HAP-1 (cell line): Measurements from ENCODE around the gene CCDC60.

Experiments used
- DNase-seq, 2 experiments: peaks; one replicate each; pipeline ENCODE4 v3.0.0-alpha.2; 2016 to 2020; ENCODE audit warnings: low spot score in 2 of 2
- H3K27me3 ChIP-seq: fragments of 250-450 bp; sonication (Bioruptor Pico); 2 replicates; pipeline ENCODE4 v1.5.1; 2020; ENCODE audit warnings: low read depth, mild to moderate bottlenecking, moderate library complexity
- H3K36me3 ChIP-seq: fragments of 250-450 bp; sonication (Bioruptor Pico); replicated peaks from 2 replicates; pipeline ENCODE4 v1.5.1; 2020; ENCODE audit warnings: mild to moderate bottlenecking
- H3K4me1 ChIP-seq: fragments of 250-450 bp; sonication (Bioruptor Pico); 2 replicates; pipeline ENCODE4 v1.5.1; 2020; ENCODE audit warnings: mild to moderate bottlenecking
- H3K4me3 ChIP-seq: fragments of 250-450 bp; sonication (Bioruptor Pico); 2 replicates; pipeline ENCODE4 v1.5.1; 2020; ENCODE audit warnings: mild to moderate bottlenecking, moderate library complexity
- H3K9me3 ChIP-seq: fragments of 250-450 bp; sonication (Bioruptor Pico); 2 replicates; pipeline ENCODE4 v1.5.1; 2020; ENCODE audit warnings: mild to moderate bottlenecking, moderate library complexity
- in situ Hi-C: fragments of 300-500 bp; cut with MboI; formaldehyde crosslinking; loops from 3 replicates; pipeline ENCODE4 v1.14.3; 2020; ENCODE audit warnings: low sequenced_read_pairs, inconsistent platforms, mixed read lengths

CCDC60 gene

DNA sequence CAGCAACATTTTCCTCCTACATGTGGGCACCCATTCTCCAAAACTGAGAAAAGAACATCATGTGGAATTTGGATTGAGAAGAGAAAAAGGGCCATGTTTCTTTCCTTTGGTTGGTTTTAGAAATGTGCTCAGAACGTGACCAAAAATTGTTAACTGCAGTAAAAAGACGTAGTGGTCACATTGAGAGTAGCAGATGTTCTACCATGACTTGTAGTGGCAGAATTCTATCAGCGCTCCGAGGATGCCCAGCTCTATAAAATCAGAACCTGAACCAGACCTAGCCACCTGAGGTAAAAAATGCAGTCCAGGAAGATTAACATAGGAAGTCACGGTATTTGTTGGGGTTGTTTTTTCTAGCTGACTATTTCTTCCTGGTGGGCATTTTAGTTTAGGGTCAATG, 157.3 kb downstream of the CCDC60 start:
- H3K4me1 ChIP-seq, result no peaks in the 10 kb centered on the region
- in situ Hi-C loops, result no loop called here
- no peak overlapping the region for H3K4me3 ChIP-seq
- no peaks in the 10 kb centered on the region for H3K36me3 ChIP-seq
- H3K27me3 ChIP-seq, result peaks cover 3% of the 10 kb centered on the region; the same call in 1 of the 2 replicates
- no peaks in the 10 kb centered on the region for H3K9me3 ChIP-seq
- DNase-seq, result no peak

DNA sequence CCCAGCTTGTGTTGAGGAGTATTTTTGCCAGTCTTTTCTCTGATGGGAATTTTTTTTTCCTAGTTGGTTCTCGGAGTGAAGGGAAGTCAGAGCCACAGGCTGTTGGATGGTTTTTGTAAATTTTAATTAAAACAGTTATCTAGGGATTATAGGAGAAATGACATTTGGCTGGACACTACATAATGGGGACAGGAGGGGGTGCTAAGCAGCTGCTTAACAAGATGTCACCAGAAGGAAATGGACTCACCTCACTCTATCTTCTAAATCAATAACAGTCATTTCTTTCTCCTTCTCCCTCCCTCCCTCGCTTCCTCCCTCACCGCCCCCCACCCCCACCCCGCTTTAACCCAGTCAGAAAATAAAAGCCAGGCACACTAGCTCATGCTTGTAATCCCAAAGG, 165.7 kb downstream of the CCDC60 start:
- Histone ChIP-seq H3K9me3 (no peaks in the 10 kb centered on the region), H3K4me3 (no peak overlapping the region), H3K36me3 (no peaks in the 10 kb centered on the region), H3K27me3 (peaks cover 8% of the 10 kb centered on the region; the same call in 1 of the 2 replicates), H3K4me1 (no peaks in the 10 kb centered on the region)
- in situ Hi-C loops, result no loop called here
- no peak for DNase-seq

DNA sequence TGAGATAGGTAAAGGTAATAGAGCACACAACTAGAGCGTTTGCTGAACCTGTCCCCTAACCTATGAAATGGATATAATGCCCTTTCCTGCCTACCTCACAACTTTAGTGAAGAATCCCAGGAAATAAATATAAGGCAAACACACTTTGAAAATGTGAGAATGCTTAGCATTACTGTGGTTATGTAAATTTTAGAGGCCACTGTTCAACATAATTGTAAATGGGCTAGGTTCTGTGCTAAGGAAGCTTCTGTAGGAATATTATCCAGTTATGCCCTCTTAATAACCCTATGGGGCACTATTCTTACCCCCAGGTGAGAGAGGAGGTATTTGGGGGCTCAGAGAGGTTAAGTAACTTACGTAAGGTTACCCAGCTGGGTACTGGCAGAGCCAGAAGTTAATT, 166.5 kb downstream of the CCDC60 start:
- Histone ChIP-seq H3K9me3 (no peaks in the 10 kb centered on the region), H3K27me3 (peaks cover 8% of the 10 kb centered on the region; the same call in 1 of the 2 replicates), H3K4me1 (no peaks in the 10 kb centered on the region), H3K36me3 (no peaks in the 10 kb centered on the region), H3K4me3 (no peak overlapping the region)
- in situ Hi-C loops, result no loop called here
- no peak for DNase-seq

DNA sequence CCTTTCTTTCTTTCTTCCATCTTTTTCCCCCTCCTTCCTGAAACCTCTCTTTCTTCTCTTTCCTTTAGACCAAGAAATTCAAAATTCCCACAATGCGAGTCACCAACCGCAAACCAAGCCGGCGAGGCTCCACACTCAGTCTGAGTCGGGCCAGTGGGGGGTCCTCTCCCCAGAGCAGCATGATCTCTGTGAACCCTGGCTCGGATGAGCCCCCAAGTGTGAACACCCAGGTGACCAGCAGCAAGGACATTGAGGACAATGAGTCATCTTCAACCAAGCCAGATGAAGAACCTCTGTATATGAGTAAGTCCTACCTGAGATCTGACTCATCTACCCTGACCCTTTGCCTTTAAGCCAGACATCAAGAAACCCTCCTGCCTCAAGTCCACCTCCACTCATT, 170.5 kb downstream of the CCDC60 start:
- in situ Hi-C loops, result no loop called here
- H3K4me3 ChIP-seq, result no peak overlapping the region
- no peaks in the 10 kb centered on the region for H3K4me1 ChIP-seq
- no peaks in the 10 kb centered on the region for H3K36me3 ChIP-seq
- no peaks in the 10 kb centered on the region for H3K27me3 ChIP-seq
- no peak for DNase-seq
- no peaks in the 10 kb centered on the region for H3K9me3 ChIP-seq

DNA sequence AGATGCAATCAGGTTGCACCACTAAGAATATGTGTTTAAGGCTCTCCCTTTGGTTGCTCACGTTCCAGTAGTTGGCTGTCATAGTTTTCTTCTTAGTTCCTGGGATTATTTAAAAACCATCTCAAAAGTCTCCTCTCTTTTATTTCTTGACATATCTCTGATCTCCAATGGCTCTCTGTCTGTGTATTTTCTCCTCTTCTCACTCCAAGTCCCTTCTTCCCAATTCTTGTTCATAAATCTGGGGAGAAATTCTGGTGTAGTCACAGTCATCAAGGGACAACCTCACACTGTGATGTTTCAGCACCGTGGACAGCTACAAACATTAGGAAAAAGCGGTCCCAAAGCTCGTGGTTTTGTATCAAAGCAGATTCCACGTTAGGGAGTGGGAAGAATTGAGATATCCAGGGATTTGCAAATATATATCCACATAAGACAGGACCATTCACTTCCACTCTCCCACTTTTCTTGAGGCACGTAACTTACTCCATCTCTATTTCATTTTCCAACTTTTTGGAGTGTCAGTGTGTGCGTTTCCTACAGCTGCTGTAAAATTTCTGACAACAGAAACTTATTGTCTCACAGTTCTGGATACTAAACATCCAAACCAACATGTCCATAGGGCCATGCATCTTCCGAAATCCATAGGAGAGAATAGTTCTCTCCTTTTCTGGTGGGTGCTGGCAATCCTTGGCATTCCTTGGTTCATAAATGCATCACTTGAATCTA, 178.4 kb downstream of the CCDC60 start:
- in situ Hi-C loops, result no loop called here
- DNase-seq, result peak; percentile 5 to 43
- no peaks in the 10 kb centered on the region for H3K4me1 ChIP-seq

DNA sequence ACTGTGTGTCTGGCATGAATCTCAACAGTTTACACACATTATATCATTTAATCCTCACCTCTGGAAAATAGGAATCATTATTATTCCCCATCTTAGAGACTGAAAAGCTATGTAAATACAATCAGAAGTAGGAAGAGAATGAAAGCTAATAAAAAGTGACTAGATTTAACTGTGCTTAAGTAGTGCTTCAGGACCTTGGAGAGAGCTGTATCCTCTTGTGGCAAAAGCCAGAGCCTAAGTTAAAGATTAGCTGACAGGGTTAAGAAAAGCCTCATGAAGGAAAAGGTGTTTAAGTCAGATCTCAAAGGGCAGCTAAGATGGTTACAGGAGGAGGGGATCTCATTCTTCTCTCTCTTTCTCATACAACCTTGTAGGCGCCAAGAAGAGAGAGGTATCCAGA, 193.7 kb downstream of the CCDC60 start:
- no peaks in the 10 kb centered on the region for H3K4me1 ChIP-seq
- H3K9me3 ChIP-seq, result no peaks in the 10 kb centered on the region
- DNase-seq, result no peak
- H3K36me3 ChIP-seq, result no peaks in the 10 kb centered on the region
- no peaks in the 10 kb centered on the region for H3K27me3 ChIP-seq
- no peak overlapping the region for H3K4me3 ChIP-seq
- in situ Hi-C loops, result no loop called here

More for the DNA sequence above, 178.4 kb downstream of the CCDC60 start:
- H3K4me3 ChIP-seq, result no peak overlapping the region
- no peaks in the 10 kb centered on the region for H3K36me3 ChIP-seq
- no peaks in the 10 kb centered on the region for H3K27me3 ChIP-seq
- no peaks in the 10 kb centered on the region for H3K9me3 ChIP-seq

DNA sequence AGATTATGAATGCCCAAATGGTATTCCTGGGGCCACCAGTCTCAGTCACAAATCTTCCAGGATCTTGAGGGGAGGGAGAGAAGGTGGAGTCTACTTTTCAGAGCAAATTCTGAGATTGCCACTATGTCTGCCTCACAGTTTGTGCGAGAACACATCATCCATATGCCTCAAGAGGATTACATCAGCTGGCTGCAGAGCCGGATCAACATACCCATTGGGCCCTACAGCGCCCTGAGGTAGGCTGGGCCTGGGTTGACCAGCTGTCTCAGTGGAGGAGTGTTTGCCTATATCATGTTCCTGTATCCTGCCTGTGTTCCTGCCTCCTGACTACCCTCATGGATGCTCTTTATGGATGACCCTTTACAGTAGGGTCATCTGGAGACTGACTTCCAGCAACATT, 205.9 kb downstream of the CCDC60 start:
- Histone ChIP-seq H3K4me3 (no peak overlapping the region), H3K4me1 (no peaks in the 10 kb centered on the region), H3K9me3 (no peaks in the 10 kb centered on the region), H3K27me3 (no peaks in the 10 kb centered on the region), H3K36me3 (no peaks in the 10 kb centered on the region)
- DNase-seq, result no peak
- in situ Hi-C loops, result no loop called here

DNA sequence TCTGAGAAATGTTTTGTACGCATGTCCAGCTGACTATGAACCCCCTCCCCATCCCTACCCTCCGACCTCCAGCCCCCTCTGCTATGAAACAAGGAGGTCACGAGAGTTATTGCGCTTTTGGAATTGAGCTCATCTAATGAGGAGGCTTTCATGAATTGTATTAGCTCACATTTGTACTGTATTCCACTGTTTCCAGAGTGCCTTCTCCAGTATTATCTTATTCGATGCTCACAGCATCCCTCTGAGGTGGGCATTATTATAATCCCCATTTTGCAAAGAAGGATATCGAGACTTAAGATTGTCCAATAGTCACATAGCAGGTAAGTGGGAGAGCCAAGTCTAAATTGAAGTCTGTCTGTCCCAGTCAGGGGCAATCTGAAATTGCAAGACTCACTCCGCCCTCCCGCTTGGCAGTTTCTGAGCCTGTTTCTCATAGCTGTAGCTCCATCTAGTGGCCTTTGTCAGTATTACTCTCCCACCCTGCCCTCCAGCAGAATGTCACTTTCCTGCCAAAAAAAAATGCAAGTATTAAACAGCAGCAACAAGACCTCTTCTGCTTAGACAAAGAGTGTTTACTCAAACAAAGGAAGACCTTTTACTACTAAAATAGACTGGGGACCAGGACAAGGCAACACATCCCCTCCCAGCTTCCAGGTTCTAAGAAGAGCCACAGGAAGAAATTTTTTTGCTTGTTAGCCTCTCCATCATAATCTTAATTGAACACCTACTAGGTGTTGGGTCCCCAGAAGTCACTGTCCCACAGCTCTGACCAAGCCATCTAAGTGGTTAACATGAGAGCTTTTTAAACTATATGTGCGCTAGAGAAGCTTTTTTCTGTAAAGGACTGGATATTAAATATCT, 210.5 kb downstream of the CCDC60 start:
- in situ Hi-C loops, result no loop called here
- no peaks in the 10 kb centered on the region for H3K4me1 ChIP-seq
- H3K4me3 ChIP-seq, result no peak overlapping the region
- no peaks in the 10 kb centered on the region for H3K27me3 ChIP-seq
- H3K36me3 ChIP-seq, result no peaks in the 10 kb centered on the region
- no peaks in the 10 kb centered on the region for H3K9me3 ChIP-seq
- DNase-seq, result peak; percentile 42 to 80

DNA sequence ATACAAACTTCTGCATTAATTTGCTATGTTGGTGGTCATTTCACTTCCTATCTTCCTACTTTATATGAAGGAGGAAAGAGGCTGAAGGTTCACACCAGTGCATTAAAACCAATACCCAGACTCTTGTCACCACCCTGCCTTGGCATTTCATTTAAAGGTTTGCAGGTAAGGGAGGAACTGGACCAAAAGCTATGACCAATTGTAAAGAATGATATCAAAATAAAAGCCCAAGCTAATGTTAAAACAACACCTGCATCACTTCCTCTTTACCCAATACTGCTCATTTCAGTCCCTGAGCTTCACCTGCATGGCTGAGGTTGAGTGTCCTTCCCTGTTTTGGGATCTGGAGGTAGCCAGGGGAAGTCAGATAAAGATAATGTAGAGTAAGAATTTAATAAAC, 211.8 kb downstream of the CCDC60 start:
- no peak for DNase-seq
- Histone ChIP-seq H3K27me3 (no peaks in the 10 kb centered on the region), H3K4me1 (no peaks in the 10 kb centered on the region), H3K4me3 (no peak overlapping the region), H3K9me3 (no peaks in the 10 kb centered on the region), H3K36me3 (no peaks in the 10 kb centered on the region)
- in situ Hi-C loops, result no loop called here

DNA sequence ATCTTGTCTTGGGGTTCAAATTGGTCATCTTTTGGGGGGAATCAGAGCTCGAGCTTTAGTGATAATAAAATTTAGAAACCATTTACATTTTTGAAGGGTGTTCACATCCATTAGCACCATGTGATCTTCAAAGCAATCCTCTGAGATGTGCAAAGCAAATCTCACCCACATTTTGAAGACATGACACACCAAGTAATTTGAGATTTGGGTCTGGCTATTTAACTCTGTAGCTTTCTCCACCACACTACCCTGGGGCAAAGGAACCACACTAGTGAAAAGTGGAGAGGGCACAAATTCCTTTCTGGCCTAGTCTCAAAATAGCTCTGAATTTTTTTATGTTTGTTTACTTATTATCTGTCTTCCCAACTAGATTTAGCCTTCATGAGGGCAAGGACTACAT, 212.5 kb downstream of the CCDC60 start:
- H3K9me3 ChIP-seq, result no peaks in the 10 kb centered on the region
- no peaks in the 10 kb centered on the region for H3K4me1 ChIP-seq
- no peaks in the 10 kb centered on the region for H3K27me3 ChIP-seq
- no peaks in the 10 kb centered on the region for H3K36me3 ChIP-seq
- DNase-seq, result no peak
- in situ Hi-C loops, result no loop called here
- H3K4me3 ChIP-seq, result no peak overlapping the region

DNA sequence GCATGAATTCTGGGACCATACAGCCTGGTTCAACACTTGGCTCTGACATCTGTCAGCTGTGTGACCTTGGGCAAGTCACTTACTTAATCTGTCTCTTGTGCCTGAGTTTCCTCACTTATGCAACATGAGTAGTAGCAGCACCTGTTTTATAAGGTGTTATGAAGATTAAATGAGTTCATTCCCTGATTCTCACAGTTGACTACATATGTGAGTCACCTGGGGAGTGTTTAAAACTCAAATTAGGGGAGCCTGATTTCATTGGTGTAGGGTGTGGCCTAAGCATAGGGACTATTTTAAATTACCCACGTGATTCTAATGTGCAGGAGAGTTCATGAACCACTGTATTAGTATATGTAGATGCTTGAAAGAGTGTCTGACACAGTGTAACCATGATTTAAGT, 222.3 kb downstream of the CCDC60 start:
- Histone ChIP-seq H3K4me3 (no peak overlapping the region), H3K27me3 (no peaks in the 10 kb centered on the region), H3K4me1 (no peaks in the 10 kb centered on the region), H3K9me3 (no peaks in the 10 kb centered on the region), H3K36me3 (no peaks in the 10 kb centered on the region)
- DNase-seq, result no peak
- in situ Hi-C loops, result no loop called here

DNA sequence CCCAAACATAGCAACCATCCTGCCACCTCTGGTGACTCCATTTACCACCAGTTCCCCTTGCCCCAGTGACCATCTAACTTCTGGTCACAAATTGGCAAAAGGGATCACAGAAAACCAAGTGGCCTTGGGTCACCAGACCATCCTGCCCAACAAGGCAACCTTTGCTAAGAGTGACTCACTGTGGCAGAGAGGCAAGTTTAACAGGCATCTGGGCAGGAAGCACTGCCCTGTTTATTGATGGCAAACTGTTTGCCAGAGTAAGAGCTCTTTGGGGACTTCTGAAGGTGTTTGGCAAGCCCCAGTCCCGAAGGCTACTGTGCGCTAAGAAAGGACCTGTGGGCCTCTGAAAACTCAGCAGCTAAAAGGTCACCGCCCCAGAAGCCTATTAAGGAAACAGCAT, 230.9 kb downstream of the CCDC60 start:
- no peaks in the 10 kb centered on the region for H3K27me3 ChIP-seq
- in situ Hi-C loops, result no loop called here
- H3K36me3 ChIP-seq, result no peaks in the 10 kb centered on the region
- no peak for DNase-seq
- no peaks in the 10 kb centered on the region for H3K4me1 ChIP-seq
- no peaks in the 10 kb centered on the region for H3K9me3 ChIP-seq
- no peak overlapping the region for H3K4me3 ChIP-seq

DNA sequence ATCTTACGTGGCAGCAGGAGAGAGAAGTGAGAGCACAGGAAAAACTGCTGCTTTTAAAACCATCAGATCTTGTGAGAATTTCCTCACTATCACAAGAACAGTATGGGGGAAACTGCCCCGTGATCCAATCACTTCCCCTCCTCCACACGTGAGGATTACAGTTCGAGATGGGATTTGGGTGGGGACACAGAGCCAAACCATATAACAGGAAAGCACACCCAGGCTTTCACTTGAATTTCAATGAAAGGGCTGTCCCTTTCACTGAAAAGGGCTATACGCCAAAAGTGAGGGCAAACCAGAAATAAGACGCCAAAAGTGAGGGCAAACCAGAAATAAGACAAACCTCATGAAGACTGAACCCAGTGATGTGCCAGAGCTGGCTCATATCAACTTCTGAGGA, 236.2 kb downstream of the CCDC60 start:
- H3K4me1 ChIP-seq, result no peaks in the 10 kb centered on the region
- in situ Hi-C loops, result no loop called here
- H3K36me3 ChIP-seq, result no peaks in the 10 kb centered on the region
- no peaks in the 10 kb centered on the region for H3K9me3 ChIP-seq
- no peak overlapping the region for H3K4me3 ChIP-seq
- H3K27me3 ChIP-seq, result no peaks in the 10 kb centered on the region
- DNase-seq, result no peak

DNA sequence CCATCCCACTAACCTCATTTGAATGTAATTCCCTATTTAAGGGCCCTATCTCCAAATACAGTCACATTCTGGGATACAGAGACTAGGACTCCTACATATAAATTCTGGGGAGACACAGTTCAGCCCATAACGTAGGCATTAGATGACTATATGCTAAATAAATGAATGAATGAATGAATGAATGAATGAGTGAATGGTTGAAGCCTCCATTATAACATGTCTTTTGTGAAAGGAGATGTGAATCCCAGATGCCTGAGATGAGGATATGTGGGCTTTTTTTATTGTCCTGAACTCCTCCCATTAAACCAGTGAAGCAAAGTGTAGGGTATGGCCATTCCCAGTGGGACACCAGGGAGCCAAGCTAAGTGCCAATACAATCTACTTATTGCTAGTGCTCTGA, 238.6 kb downstream of the CCDC60 start:
- Histone ChIP-seq H3K4me1 (no peaks in the 10 kb centered on the region), H3K9me3 (no peaks in the 10 kb centered on the region), H3K36me3 (no peaks in the 10 kb centered on the region), H3K27me3 (no peaks in the 10 kb centered on the region), H3K4me3 (no peak overlapping the region)
- DNase-seq, result no peak
- in situ Hi-C loops, result no loop called here
